ENCODE data around the gene PLCG2.

Gene PLCG2

GRCh38 chr16:81814751-81815428 is 35.8 kb downstream of the PLCG2 start:
- no peak for DNase-seq (ENCODE audit: low read depth in 1 of 2, low spot score in 1 of 2)

GRCh38 chr16:81815429-81815766 is 36.3 kb downstream of the PLCG2 start:
- no peak for DNase-seq (ENCODE audit: low read depth in 1 of 2, low spot score in 1 of 2)

- no peak for DNase-seq (ENCODE audit: low read depth in 1 of 2, low spot score in 1 of 2)
Measured at GRCh38 chr16:81816351-81816750, 37.3 kb downstream of the PLCG2 start.

- no peak for DNase-seq (ENCODE audit: low read depth in 1 of 2, low spot score in 1 of 2)
Measured at GRCh38 chr16:81816793-81817210, 37.7 kb downstream of the PLCG2 start.

- DNase-seq (ENCODE audit: low read depth in 1 of 2, low spot score in 1 of 2) = no peak
Measured at GRCh38 chr16:81817296-81817695, 38.2 kb downstream of the PLCG2 start.

- DNase-seq (ENCODE audit: low read depth in 1 of 2, low spot score in 1 of 2) = no peak
Measured at GRCh38 chr16:81817789-81818567, 38.9 kb downstream of the PLCG2 start.

GRCh38 chr16:81818568-81818896 is 39.4 kb downstream of the PLCG2 start:
- no peak for DNase-seq (ENCODE audit: low read depth in 1 of 2, low spot score in 1 of 2)

GRCh38 chr16:81818905-81819304 is 39.8 kb downstream of the PLCG2 start:
- no peak for DNase-seq (ENCODE audit: low read depth in 1 of 2, low spot score in 1 of 2)

- no peak for DNase-seq (ENCODE audit: low read depth in 1 of 2, low spot score in 1 of 2)
Measured at GRCh38 chr16:81821436-81822128, 42.5 kb downstream of the PLCG2 start.

- DNase-seq (ENCODE audit: low read depth in 1 of 2, low spot score in 1 of 2) = no peak
Measured at GRCh38 chr16:81823111-81823510, 44.0 kb downstream of the PLCG2 start.

- no peak for DNase-seq (ENCODE audit: low read depth in 1 of 2, low spot score in 1 of 2)
Measured at GRCh38 chr16:81823734-81824133, 44.6 kb downstream of the PLCG2 start.

GRCh38 chr16:81826523-81826922 is 47.4 kb downstream of the PLCG2 start:
- no peak for DNase-seq (ENCODE audit: low read depth in 1 of 2, low spot score in 1 of 2)

GRCh38 chr16:81830845-81831540 is 51.9 kb downstream of the PLCG2 start:
- DNase-seq (ENCODE audit: low read depth in 1 of 2, low spot score in 1 of 2) = no peak

GRCh38 chr16:81831722-81832126 is 52.6 kb downstream of the PLCG2 start:
- DNase-seq (ENCODE audit: low read depth in 1 of 2, low spot score in 1 of 2) = no peak

GRCh38 chr16:81832801-81833547 is 53.9 kb downstream of the PLCG2 start:
- no peak for DNase-seq (ENCODE audit: low read depth in 1 of 2, low spot score in 1 of 2)

- no peak for DNase-seq (ENCODE audit: low read depth in 1 of 2, low spot score in 1 of 2)
Measured at GRCh38 chr16:81833751-81834150, 54.7 kb downstream of the PLCG2 start.

GRCh38 chr16:81834868-81835267 is 55.8 kb downstream of the PLCG2 start:
- no peak for DNase-seq (ENCODE audit: low read depth in 1 of 2, low spot score in 1 of 2)

- no peak for DNase-seq (ENCODE audit: low read depth in 1 of 2, low spot score in 1 of 2)
Measured at GRCh38 chr16:81836279-81837054, 57.4 kb downstream of the PLCG2 start.

- no peak for DNase-seq (ENCODE audit: low read depth in 1 of 2, low spot score in 1 of 2)
Measured at GRCh38 chr16:81837312-81837751, 58.2 kb downstream of the PLCG2 start.

- DNase-seq (ENCODE audit: low read depth in 1 of 2, low spot score in 1 of 2) = no peak
Measured at GRCh38 chr16:81838794-81839193, 59.7 kb downstream of the PLCG2 start.
